GM19023 (cell line): Measurements from ENCODE around the gene CLEC20A.
A peak's percentile ranks its signal among the peaks of the same experiment; 100 is the strongest.

Experiments used
- ATAC-seq: cut with Tn5 transposase; IDR thresholded peaks from one replicate; pipeline ENCODE4 v1.9.1; 2021; ENCODE audit warnings: mild to moderate bottlenecking, moderate library complexity; ENCODE audit not compliant: unreplicated experiment

CLEC20A gene

GRCh38 chr1:178496410-178497135 is at the start of gene CLEC20A:
Gene CLEC20A (minus strand): TSS chr1:178496964. CDS start chr1:178496939, 25 bp downstream.
- no peak for ATAC-seq

GRCh38 chr1:178544531-178544930 is 47.8 kb upstream of the CLEC20A start:
- ATAC-seq: no peak

GRCh38 chr1:178543290-178543607 is 46.5 kb upstream of the CLEC20A start:
- ATAC-seq: peak; percentile 31

DNA sequence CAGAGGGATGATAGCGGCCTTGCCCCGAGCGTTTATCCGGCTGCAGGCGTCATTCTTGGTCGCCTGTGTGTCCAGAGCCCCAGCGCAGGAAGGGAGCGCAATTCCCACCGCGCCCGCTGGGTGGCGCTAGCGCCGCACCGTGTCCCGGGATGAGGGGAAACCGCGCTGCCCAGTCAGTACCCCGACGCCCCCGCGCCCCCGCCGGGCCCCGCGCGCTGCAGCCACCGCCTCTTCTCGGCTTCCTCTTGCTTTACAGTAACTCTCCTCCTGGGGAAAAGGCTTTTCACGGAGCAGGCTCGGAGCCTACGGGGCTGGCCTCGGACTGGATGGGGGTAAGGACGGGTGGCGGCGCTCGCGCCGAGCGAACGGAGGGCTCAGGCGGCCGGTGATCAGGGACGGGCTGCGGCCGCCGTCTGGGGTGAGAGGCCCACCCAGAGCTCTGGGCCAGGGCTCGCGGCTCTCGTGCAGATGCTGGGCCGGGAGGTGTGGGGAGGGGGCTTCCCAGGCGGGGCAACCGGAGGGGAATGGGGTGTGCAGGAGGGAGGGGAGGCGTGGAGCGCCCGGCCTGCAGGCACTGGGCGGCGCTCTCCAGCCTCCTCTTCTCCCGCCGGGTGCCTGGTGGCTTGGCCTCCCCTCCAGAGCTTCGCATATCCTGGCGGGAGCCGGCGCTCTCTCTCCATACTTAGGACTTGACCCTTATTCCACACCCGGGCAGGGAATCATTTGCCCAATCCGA is 46.0 kb upstream of the CLEC20A start:
- peak; percentile 76 for ATAC-seq

- peak; percentile 46 for ATAC-seq
These were observed 45.2 kb upstream of the CLEC20A start for GRCh38 chr1:178541829-178542553.

- ATAC-seq: no peak
These were observed 44.6 kb upstream of the CLEC20A start for GRCh38 chr1:178541379-178541778.

GRCh38 chr1:178540646-178541045 is 43.9 kb upstream of the CLEC20A start:
- ATAC-seq: no peak

GRCh38 chr1:178540204-178540603 is 43.4 kb upstream of the CLEC20A start:
- ATAC-seq: no peak

- ATAC-seq: no peak
These were observed 42.5 kb upstream of the CLEC20A start for GRCh38 chr1:178539291-178539690.

GRCh38 chr1:178538192-178538916 is 41.6 kb upstream of the CLEC20A start:
- no peak for ATAC-seq

DNA sequence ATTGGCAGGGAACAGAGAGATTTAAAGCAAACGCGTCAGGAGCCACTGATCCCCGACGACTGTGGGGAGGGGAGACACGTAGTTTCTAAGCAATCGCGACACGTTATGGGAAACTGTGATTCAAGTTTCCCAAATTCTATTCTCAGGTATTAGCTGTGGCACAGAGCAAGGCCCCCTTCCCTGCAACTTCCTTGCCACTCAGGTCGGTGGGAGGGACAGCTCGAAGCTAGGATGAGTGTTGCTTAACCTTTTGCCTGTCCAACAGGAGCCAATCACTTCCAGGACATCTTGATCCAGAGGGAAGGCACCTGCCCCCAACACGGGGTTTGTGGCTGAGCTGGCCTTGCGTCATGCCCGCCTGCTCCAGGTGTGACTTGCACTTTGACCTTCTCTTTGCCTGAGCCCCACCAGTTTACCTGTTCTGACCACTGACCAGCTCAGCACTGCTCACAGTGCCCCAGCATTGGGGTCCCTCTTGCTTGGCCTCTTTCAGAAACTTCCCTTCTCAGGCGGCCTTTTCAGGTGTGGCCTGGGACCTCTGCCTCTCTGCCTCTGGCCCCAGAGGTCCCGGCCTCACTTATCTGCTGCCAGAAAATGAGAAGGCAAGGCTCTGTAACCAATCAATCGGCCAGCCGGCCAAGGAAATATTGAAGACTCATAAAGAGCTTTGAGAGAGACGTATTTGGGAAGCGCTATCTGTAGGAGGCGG is 40.8 kb upstream of the CLEC20A start:
- no peak for ATAC-seq

DNA sequence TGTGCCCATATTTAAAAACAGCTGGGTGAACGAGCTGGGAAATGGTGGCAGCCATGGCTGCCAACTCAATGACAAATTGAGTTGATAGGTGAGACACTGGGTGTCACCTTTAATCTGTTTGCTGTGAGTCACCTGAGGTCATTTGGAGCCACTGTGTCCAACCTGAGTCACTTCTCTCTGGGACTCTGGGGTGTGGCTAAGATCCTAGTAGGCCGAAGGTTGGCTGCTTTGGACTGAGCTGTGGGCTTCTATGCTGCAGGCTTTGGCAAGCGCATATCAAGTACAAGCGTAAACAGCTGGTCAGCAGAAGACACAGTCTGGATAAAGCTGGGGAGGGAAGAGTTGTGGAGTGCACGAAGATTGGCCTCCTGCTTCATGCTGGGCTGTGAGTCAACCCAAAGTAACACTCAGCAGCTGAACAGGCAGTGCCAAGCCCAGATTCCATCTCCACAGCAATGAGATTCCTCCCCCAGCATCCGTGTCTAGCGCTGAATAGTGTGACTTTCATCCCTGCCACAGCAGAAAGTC is 40.1 kb upstream of the CLEC20A start:
- no peak for ATAC-seq

DNA sequence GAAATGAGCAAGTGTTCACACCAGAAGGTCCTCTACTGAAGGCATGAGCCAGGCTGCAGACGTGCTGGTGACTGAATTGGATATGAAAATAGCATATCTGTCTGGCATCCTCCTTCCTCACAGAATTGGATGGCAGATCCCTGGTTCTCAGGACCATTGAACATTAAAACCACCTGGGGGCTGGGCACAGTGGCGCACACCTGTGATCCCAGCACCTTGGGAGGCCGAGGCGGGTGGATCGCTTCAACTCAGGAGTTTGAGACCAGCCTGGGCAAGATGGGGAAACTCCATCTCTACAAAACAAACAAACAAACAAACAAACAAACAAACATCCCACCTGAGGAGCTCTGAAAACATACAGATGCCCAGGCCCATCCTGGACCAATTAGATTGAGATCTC is 39.6 kb upstream of the CLEC20A start:
- no peak for ATAC-seq

GRCh38 chr1:178534137-178534868 is 37.5 kb upstream of the CLEC20A start:
- no peak for ATAC-seq

DNA sequence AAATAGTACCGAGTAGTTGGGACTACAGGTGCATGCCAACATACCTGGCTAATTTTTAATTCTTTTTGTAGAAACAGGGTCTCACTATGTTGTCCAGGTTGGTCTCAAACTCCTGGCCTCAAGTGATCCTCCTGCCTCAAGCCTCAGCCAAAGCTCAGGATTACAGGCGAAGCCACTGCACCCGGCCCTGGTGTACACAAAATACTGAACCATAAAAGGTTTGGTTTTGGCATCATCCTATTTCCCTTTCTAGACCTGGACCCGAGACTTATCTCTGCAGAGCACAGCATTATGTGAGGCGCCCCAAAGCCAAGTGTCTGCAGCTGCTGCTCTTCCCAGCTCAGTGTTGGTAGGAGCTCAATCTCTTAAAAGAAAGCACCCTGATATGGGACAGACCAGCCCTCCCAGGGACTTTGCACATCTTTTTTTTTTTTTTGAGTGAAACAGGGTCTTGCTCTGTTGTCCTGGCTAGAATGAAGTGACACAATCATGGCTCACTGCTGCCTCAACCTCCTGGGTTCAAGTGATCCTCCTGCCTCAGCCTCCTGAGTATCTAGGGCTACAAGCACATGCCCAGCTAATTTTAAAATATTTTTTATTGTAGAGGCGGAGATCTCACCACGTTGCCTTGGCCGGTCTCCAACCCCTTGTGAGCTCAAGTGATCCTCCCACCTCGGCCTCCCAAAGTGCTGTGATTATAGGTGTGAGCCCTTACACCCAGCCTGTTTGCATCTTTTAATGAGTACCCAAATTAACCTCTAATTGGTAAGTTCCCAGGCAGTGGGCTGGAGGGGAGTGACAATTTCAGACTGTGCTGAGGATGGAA is 36.6 kb upstream of the CLEC20A start:
- ATAC-seq: no peak

- ATAC-seq: peak; percentile 78
These were observed 35.6 kb upstream of the CLEC20A start for GRCh38 chr1:178532392-178532791.

DNA sequence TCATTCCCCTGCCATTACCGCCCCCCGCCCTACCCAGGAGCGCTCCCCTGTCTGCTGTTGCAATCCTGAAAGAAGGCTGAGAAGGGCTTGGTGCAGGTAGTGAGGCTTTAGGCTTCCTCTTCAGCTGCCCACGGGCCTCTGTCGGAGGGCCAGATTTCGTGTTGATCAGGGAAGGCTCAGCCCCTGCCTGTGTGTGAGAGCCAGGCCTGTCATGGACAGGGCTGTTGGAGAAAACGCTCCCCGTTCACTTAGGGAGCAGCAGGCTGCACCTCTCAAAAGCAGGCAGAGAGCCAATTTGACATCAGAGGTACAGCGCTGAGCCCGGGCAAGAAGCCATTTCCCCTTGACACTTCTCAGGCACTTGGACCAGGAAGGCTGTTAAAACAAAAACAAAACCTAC is 35.1 kb upstream of the CLEC20A start:
- no peak for ATAC-seq

GRCh38 chr1:178530502-178530901 is 33.7 kb upstream of the CLEC20A start:
- no peak for ATAC-seq

- ATAC-seq: no peak
These were observed 33.3 kb upstream of the CLEC20A start for GRCh38 chr1:178530037-178530402.
